Osteocyte (in vitro differentiated cells): ENCODE measurements around the gene MANSC1. TPM values are rescaled to one million over a fixed set of nuclear protein-coding genes. Genes with fewer than 3 reads are reported as not detected.

Source experiments
- DNase-seq: peaks from one replicate; pipeline ENCODE4 v3.0.0; 2021; ENCODE audit warnings: mixed read lengths; ENCODE audit not compliant: unreplicated experiment; ENCODE audit errors: extremely low spot score
- H3K27ac Mint-ChIP-seq: one replicate; pipeline ENCODE4 v1.8.0; 2021; ENCODE audit warnings: mild to moderate bottlenecking, mixed read lengths; ENCODE audit not compliant: unreplicated experiment
- H3K27me3 Mint-ChIP-seq: one replicate; pipeline ENCODE4 v1.8.0; 2021; ENCODE audit warnings: mixed read lengths; ENCODE audit not compliant: unreplicated experiment
- H3K36me3 Mint-ChIP-seq: one replicate; pipeline ENCODE4 v1.8.0; 2021; ENCODE audit warnings: mixed read lengths; ENCODE audit not compliant: unreplicated experiment
- H3K4me1 Mint-ChIP-seq: one replicate; pipeline ENCODE4 v1.8.0; 2021; ENCODE audit warnings: mixed read lengths; ENCODE audit not compliant: unreplicated experiment
- H3K4me3 Mint-ChIP-seq: one replicate; pipeline ENCODE4 v1.8.0; 2021; ENCODE audit warnings: mild to moderate bottlenecking, moderate library complexity, mixed read lengths; ENCODE audit not compliant: unreplicated experiment
- H3K9me3 Mint-ChIP-seq: one replicate; pipeline ENCODE4 v1.8.0; 2021; ENCODE audit warnings: mixed read lengths; ENCODE audit not compliant: unreplicated experiment
- CTCF ChIP-seq: fragments of 200-600 bp; sonication (generic); IDR thresholded peaks from 2 replicates; pipeline ENCODE4 v1.5.0; 2021; ENCODE audit warnings: antibody characterized with exemption, mild to moderate bottlenecking, moderate library complexity
- total RNA-seq: library from RNA; stranded (reverse); gene quantifications from 2 replicates; pipeline ENCODE4 v1.2.1, GENCODE V29; 2021

Gene MANSC1
- total RNA-seq, 1 donor from 2014 or later, result 9.1 TPM

- TF ChIP-seq CTCF, result no peak
- H3K4me1 Mint-ChIP-seq, result peaks cover 24% of the 10 kb centered on the region
- no peaks in the 10 kb centered on the region for H3K27me3 Mint-ChIP-seq
- no peak for DNase-seq
- H3K4me3 Mint-ChIP-seq, result no peak overlapping the region
- peaks cover 8% of the 10 kb centered on the region for H3K36me3 Mint-ChIP-seq
- no peak overlapping the region for H3K27ac Mint-ChIP-seq
- H3K9me3 Mint-ChIP-seq, result peaks cover 3% of the 10 kb centered on the region
These were observed 31.9 kb upstream of the MANSC1 start for GRCh38 chr12:12381982-12382381.

- no peak overlapping the region for H3K4me3 Mint-ChIP-seq
- H3K36me3 Mint-ChIP-seq, result peaks cover 8% of the 10 kb centered on the region
- TF ChIP-seq CTCF, result no peak
- H3K9me3 Mint-ChIP-seq, result peaks cover 3% of the 10 kb centered on the region
- no peaks in the 10 kb centered on the region for H3K27me3 Mint-ChIP-seq
- no peak for DNase-seq
- H3K27ac Mint-ChIP-seq, result no peak overlapping the region
- peaks cover 24% of the 10 kb centered on the region for H3K4me1 Mint-ChIP-seq
These were observed 31.0 kb upstream of the MANSC1 start for GRCh38 chr12:12380949-12381593.

GRCh38 chr12:12379831-12380730, 30.0 kb upstream of the MANSC1 start:
- DNase-seq, result no peak
- no peak for TF ChIP-seq CTCF
- Mint-ChIP-seq H3K27me3 (no peaks in the 10 kb centered on the region), H3K4me3 (no peak overlapping the region), H3K27ac (no peak overlapping the region), H3K4me1 (peaks cover 24% of the 10 kb centered on the region), H3K36me3 (peaks cover 8% of the 10 kb centered on the region), H3K9me3 (peaks cover 3% of the 10 kb centered on the region)

- no peak for TF ChIP-seq CTCF
- Mint-ChIP-seq H3K9me3 (peaks cover 3% of the 10 kb centered on the region), H3K4me1 (peaks cover 11% of the 10 kb centered on the region), H3K4me3 (no peak overlapping the region), H3K27ac (no peak overlapping the region), H3K36me3 (peaks cover 8% of the 10 kb centered on the region), H3K27me3 (no peaks in the 10 kb centered on the region)
- DNase-seq, result no peak
These were observed 28.6 kb upstream of the MANSC1 start for GRCh38 chr12:12378616-12379015.
